ENCODE data around the gene SLAMF6.

- TF ChIP-seq CTCF (IDR thresholded peaks at IDR 0.05; ENCODE audit: borderline replicate concordance, extremely low read depth, low read length, poor library complexity, severe bottlenecking) = no peak
- no peak for TF ChIP-seq EZH2 (IDR thresholded peaks at IDR 0.05; ENCODE audit: borderline replicate concordance, low read depth, low read length, severe bottlenecking)
Measured at GRCh38 chr1:160553778-160554177, 30.7 kb upstream of the SLAMF6 start.
